ENCODE results near the gene RHPN2. TPM values are rescaled to one million over a fixed set of nuclear protein-coding genes. Genes with fewer than 3 reads are reported as not detected.
"Not testable (repeated sequence)": the region's sequence is repeated elsewhere in the genome, so short reads cannot be mapped to it uniquely, and the experiment has no call there.

Gene RHPN2
- polyA plus RNA-seq, 3 donors from 2014 or later: not detected

- Mint-ChIP-seq H3K4me1 (peaks cover 3 to 5% of the 10 kb centered on the region in 2 donors), H3K36me3 (peaks cover 0 to 3% (median 0%) of the 10 kb centered on the region in 3 donors), H3K9me3 (no peaks in the 10 kb centered on the region), H3K27me3 (ENCODE audit: low read depth in 3 of 3) (no peaks in the 10 kb centered on the region), H3K4me3 (no peak overlapping the region), H3K27ac (no peak overlapping the region)
- DNase-seq: no peak
Measured at GRCh38 chr19:32998722-32999121, 66.0 kb downstream of the RHPN2 start.

GRCh38 chr19:32997716-32998355, 66.9 kb downstream of the RHPN2 start:
- H3K36me3 Mint-ChIP-seq: peaks cover 0 to 3% (median 0%) of the 10 kb centered on the region in 3 donors
- no peaks in the 10 kb centered on the region for H3K27me3 Mint-ChIP-seq (ENCODE audit: low read depth in 3 of 3)
- H3K9me3 Mint-ChIP-seq: no peaks in the 10 kb centered on the region
- peaks cover 3 to 5% of the 10 kb centered on the region in 2 donors for H3K4me1 Mint-ChIP-seq
- no peak for DNase-seq
- H3K27ac Mint-ChIP-seq: no peak overlapping the region
- H3K4me3 Mint-ChIP-seq: no peak overlapping the region

- not testable (repeated sequence) for H3K9me3 Mint-ChIP-seq; H3K36me3 Mint-ChIP-seq; DNase-seq; H3K4me1 Mint-ChIP-seq; H3K4me3 Mint-ChIP-seq; H3K27me3 Mint-ChIP-seq (ENCODE audit: low read depth in 3 of 3); H3K27ac Mint-ChIP-seq
Measured at GRCh38 chr19:32997061-32997464, 67.6 kb downstream of the RHPN2 start.

GRCh38 chr19:32995966-32996365, 68.7 kb downstream of the RHPN2 start:
- not testable (repeated sequence) for H3K27ac Mint-ChIP-seq, H3K4me3 Mint-ChIP-seq

GRCh38 chr19:32988724-32989123, 76.0 kb downstream of the RHPN2 start:
- Mint-ChIP-seq H3K9me3 (no peaks in the 10 kb centered on the region), H3K4me1 (no peaks in the 10 kb centered on the region), H3K36me3 (no peaks in the 10 kb centered on the region), H3K4me3 (no peak overlapping the region), H3K27ac (no peak overlapping the region), H3K27me3 (ENCODE audit: low read depth in 3 of 3) (peaks cover 0 to 2% (median 0%) of the 10 kb centered on the region in 3 donors)
- no peak for DNase-seq

More at GRCh38 chr19:32995966-32996365, 68.7 kb downstream of the RHPN2 start:
- not testable (repeated sequence) for H3K36me3 Mint-ChIP-seq; H3K4me1 Mint-ChIP-seq; H3K27me3 Mint-ChIP-seq (ENCODE audit: low read depth in 3 of 3); H3K9me3 Mint-ChIP-seq; DNase-seq

- not testable (repeated sequence) for DNase-seq; H3K9me3 Mint-ChIP-seq; H3K4me3 Mint-ChIP-seq; H3K27me3 Mint-ChIP-seq (ENCODE audit: low read depth in 3 of 3); H3K36me3 Mint-ChIP-seq; H3K4me1 Mint-ChIP-seq; H3K27ac Mint-ChIP-seq
Measured at GRCh38 chr19:32988254-32988653, 76.4 kb downstream of the RHPN2 start.

GRCh38 chr19:32982488-32982887, 82.2 kb downstream of the RHPN2 start:
- H3K27ac Mint-ChIP-seq; H3K36me3 Mint-ChIP-seq; H3K9me3 Mint-ChIP-seq; H3K4me1 Mint-ChIP-seq; DNase-seq; H3K4me3 Mint-ChIP-seq; H3K27me3 Mint-ChIP-seq (ENCODE audit: low read depth in 3 of 3): not testable (repeated sequence)

- not testable (repeated sequence) for H3K9me3 Mint-ChIP-seq; H3K4me3 Mint-ChIP-seq; H3K36me3 Mint-ChIP-seq; H3K4me1 Mint-ChIP-seq; H3K27me3 Mint-ChIP-seq (ENCODE audit: low read depth in 3 of 3); DNase-seq; H3K27ac Mint-ChIP-seq
Measured at GRCh38 chr19:32979807-32980206, 84.9 kb downstream of the RHPN2 start.

- H3K27ac Mint-ChIP-seq; H3K36me3 Mint-ChIP-seq; H3K27me3 Mint-ChIP-seq (ENCODE audit: low read depth in 3 of 3); H3K4me1 Mint-ChIP-seq; H3K9me3 Mint-ChIP-seq; H3K4me3 Mint-ChIP-seq; DNase-seq: not testable (repeated sequence)
Measured at GRCh38 chr19:32977813-32978212, 86.9 kb downstream of the RHPN2 start.

GRCh38 chr19:32977280-32977679, 87.4 kb downstream of the RHPN2 start:
- H3K27ac Mint-ChIP-seq: no peak overlapping the region
- DNase-seq: no peak
- peaks cover 0 to 2% (median 1%) of the 10 kb centered on the region in 3 donors for H3K27me3 Mint-ChIP-seq (ENCODE audit: low read depth in 3 of 3)
- H3K4me1 Mint-ChIP-seq: peaks cover 2% of the 10 kb centered on the region in 2 donors
- H3K9me3 Mint-ChIP-seq: no peaks in the 10 kb centered on the region
- peaks cover 0 to 3% (median under 1%) of the 10 kb centered on the region in 3 donors for H3K36me3 Mint-ChIP-seq
- H3K4me3 Mint-ChIP-seq: no peak overlapping the region

- Mint-ChIP-seq H3K27me3 (ENCODE audit: low read depth in 3 of 3) (peaks cover 4 to 8% (median 6%) of the 10 kb centered on the region in 3 donors), H3K9me3 (no peaks in the 10 kb centered on the region), H3K36me3 (peaks cover 0 to 4% (median 3%) of the 10 kb centered on the region in 3 donors), H3K4me1 (peaks cover 11% of the 10 kb centered on the region in 2 donors), H3K27ac (no peak overlapping the region), H3K4me3 (no peak overlapping the region)
- peak; percentile 20 to 32 (median 28) for DNase-seq
Measured at GRCh38 chr19:32976223-32976805, 88.4 kb downstream of the RHPN2 start.

- Mint-ChIP-seq H3K27me3 (ENCODE audit: low read depth in 3 of 3) (peaks cover 6 to 10% (median 6%) of the 10 kb centered on the region in 3 donors), H3K4me1 (peaks cover 19 to 22% of the 10 kb centered on the region in 2 donors), H3K4me3 (peak within 1 kb of the TSS; percentile 96 to 99 (median 99)), H3K27ac (peak within 1 kb of the TSS; percentile 93 to 99 (median 98)), H3K9me3 (no peaks in the 10 kb centered on the region), H3K36me3 (peaks cover 0 to 4% (median 3%) of the 10 kb centered on the region in 3 donors)
- peak; percentile 99 for DNase-seq
Measured at GRCh38 chr19:32971715-32972540, 92.8 kb downstream of the RHPN2 start, which contains the start of the genes CEP89 and FAAP24. Gene CEP89 (minus strand): TSS chr19:32971958. CDS start chr19:32971874, 84 bp downstream. Gene FAAP24 (plus strand): TSS chr19:32972242. CDS start chr19:32973197, 955 bp downstream.

GRCh38 chr19:32971012-32971595, 93.6 kb downstream of the RHPN2 start:
- DNase-seq: no peak
- Mint-ChIP-seq H3K36me3 (peaks cover 0 to 4% (median 3%) of the 10 kb centered on the region in 3 donors), H3K4me3 (peak overlapping the region; percentile 96 to 99 (median 99)), H3K4me1 (peaks cover 19 to 22% of the 10 kb centered on the region in 2 donors), H3K9me3 (no peaks in the 10 kb centered on the region), H3K27me3 (ENCODE audit: low read depth in 3 of 3) (peaks cover 6 to 10% (median 6%) of the 10 kb centered on the region in 3 donors), H3K27ac (peak overlapping the region; percentile 93 to 99 (median 98))
